Measurements from ENCODE around the gene IKZF1. TPM values are rescaled to one million over a fixed set of nuclear protein-coding genes. Genes with fewer than 3 reads are reported as not detected.

The IKZF1 gene
- total and polyA plus RNA-seq, 9 of the 15 experiments (the other 6 are each of a cell fraction or from before 2014, with no cell fraction given): 12.6 to 85.3 (median 44.7) TPM

DNA sequence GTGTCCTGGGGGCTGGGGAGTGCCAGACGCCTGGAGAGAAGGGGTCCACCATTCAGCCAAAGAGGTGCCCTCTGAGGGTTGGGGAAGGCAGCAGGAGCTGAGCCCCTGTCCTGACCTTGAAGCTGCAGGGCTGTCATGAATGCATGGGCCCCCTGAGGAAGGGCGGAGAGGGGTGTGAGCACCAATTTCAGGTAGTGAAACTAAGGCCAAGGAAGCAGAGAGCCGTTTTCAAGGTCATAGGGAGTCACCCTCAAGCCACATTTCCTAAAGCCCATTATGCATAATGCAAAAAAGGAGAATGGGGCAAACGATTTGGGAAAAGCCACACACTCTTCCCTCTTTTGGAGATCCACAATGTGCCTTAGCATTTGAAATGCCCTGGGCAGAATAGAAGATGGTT, 108.5 kb downstream of the IKZF1 start:
- intact Hi-C loops (cut with micrococcal nuclease): loop anchor here (10.0 kb wide), 1 partner anchor 558 kb away; no protein-coding TSS in a partner anchor
- H3K27me3 ChIP-seq (ENCODE audit: control insufficient read depth in 2 of 2, insufficient read depth in 2 of 2, low read length in 2 of 2): no peaks in the 10 kb centered on the region
- DNase-seq (ENCODE audit: extremely low read depth in 1 of 4, low spot score in 3 of 4): no peak
- ATAC-seq: no peak
- no peaks in the 10 kb centered on the region for H3K9me1 ChIP-seq (ENCODE audit: control insufficient read depth, insufficient read depth, low read length)
- no TSS peak for BruUV-seq (replicated peaks)
- ChIA-PET POLR2A (interaction anchor here (1.0 to 1.3 kb wide), 2 partner anchors 8 to 11 kb away, joined by 3 read pairs; no protein-coding TSS in a partner anchor), CTCF (ENCODE audit: low intra/inter-chr PET ratio) (no interaction called here)
- H3K4me3 ChIP-seq: no peak overlapping the region
- no peak overlapping the region for H3K4me2 ChIP-seq (ENCODE audit: insufficient read depth, low read length)
- no peak overlapping the region for H3K27ac ChIP-seq (ENCODE audit: extremely low read depth, low read depth, low read length)
- in situ Hi-C loops (cut with MboI): no loop called here
- H4K20me1 ChIP-seq (replicated peaks; ENCODE audit: control insufficient read depth, insufficient read depth, low read length): no peaks in the 10 kb centered on the region
- no peaks in the 10 kb centered on the region for H3K9me3 ChIP-seq (replicated peaks; ENCODE audit: control insufficient read depth, insufficient read depth, low read depth, low read length)
- H3K79me2 ChIP-seq (ENCODE audit: control insufficient read depth, insufficient read depth, low read length): no peaks in the 10 kb centered on the region
- 16% methylated on average over 4 of the region's 4 CpGs for WGBS (ENCODE audit: insufficient coverage, low coverage, missing lambda C conversion rate)
- H2AFZ ChIP-seq (ENCODE audit: low read depth, low read length): no peak overlapping the region
- H3K9ac ChIP-seq (ENCODE audit: insufficient read depth in 1 of 2, low read depth in 2 of 2, low read length in 2 of 2): peak overlapping the region in 1 of 2 experiments; percentile 56; a peak in 2 of 4 replicates
- FAIRE-seq: no peak
- H3K36me3 ChIP-seq (ENCODE audit: control insufficient read depth, insufficient read depth, low read length): no peaks in the 10 kb centered on the region
- no peaks in the 10 kb centered on the region for H3K4me1 ChIP-seq (replicated peaks in 1 of 2; ENCODE audit: control insufficient read depth in 2 of 2, insufficient read depth in 2 of 2, low read length in 2 of 2)
- TF ChIP-seq, protein P1, sequence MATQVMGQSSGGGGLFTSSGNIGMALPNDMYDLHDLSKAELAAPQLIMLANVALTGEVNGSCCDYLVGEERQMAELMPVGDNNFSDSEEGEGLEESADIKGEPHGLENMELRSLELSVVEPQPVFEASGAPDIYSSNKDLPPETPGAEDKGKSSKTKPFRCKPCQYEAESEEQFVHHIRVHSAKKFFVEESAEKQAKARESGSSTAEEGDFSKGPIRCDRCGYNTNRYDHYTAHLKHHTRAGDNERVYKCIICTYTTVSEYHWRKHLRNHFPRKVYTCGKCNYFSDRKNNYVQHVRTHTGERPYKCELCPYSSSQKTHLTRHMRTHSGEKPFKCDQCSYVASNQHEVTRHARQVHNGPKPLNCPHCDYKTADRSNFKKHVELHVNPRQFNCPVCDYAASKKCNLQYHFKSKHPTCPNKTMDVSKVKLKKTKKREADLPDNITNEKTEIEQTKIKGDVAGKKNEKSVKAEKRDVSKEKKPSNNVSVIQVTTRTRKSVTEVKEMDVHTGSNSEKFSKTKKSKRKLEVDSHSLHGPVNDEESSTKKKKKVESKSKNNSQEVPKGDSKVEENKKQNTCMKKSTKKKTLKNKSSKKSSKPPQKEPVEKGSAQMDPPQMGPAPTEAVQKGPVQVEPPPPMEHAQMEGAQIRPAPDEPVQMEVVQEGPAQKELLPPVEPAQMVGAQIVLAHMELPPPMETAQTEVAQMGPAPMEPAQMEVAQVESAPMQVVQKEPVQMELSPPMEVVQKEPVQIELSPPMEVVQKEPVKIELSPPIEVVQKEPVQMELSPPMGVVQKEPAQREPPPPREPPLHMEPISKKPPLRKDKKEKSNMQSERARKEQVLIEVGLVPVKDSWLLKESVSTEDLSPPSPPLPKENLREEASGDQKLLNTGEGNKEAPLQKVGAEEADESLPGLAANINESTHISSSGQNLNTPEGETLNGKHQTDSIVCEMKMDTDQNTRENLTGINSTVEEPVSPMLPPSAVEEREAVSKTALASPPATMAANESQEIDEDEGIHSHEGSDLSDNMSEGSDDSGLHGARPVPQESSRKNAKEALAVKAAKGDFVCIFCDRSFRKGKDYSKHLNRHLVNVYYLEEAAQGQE (IDR thresholded peaks at IDR 0.05; ENCODE audit: borderline replicate concordance): no peak
- TF ChIP-seq, protein P1 (CRISPR knock-in tag; IDR thresholded peaks at IDR 0.05; ENCODE audit: low read depth): no peak
- TF ChIP-seq ZNF311 (CRISPR knock-in tag; IDR thresholded peaks at IDR 0.05) (no peak), RB1 (IDR thresholded peaks at IDR 0.05; ENCODE audit: low read depth) (no peak), HMG20B (CRISPR knock-in tag; IDR thresholded peaks at IDR 0.05) (no peak), DACH1 (IDR thresholded peaks at IDR 0.05; ENCODE audit: partially characterized antibody) (no peak), ZNF143 (CRISPR knock-in tag; IDR thresholded peaks at IDR 0.05) (no peak)
- TF ChIP-seq, protein P2, sequence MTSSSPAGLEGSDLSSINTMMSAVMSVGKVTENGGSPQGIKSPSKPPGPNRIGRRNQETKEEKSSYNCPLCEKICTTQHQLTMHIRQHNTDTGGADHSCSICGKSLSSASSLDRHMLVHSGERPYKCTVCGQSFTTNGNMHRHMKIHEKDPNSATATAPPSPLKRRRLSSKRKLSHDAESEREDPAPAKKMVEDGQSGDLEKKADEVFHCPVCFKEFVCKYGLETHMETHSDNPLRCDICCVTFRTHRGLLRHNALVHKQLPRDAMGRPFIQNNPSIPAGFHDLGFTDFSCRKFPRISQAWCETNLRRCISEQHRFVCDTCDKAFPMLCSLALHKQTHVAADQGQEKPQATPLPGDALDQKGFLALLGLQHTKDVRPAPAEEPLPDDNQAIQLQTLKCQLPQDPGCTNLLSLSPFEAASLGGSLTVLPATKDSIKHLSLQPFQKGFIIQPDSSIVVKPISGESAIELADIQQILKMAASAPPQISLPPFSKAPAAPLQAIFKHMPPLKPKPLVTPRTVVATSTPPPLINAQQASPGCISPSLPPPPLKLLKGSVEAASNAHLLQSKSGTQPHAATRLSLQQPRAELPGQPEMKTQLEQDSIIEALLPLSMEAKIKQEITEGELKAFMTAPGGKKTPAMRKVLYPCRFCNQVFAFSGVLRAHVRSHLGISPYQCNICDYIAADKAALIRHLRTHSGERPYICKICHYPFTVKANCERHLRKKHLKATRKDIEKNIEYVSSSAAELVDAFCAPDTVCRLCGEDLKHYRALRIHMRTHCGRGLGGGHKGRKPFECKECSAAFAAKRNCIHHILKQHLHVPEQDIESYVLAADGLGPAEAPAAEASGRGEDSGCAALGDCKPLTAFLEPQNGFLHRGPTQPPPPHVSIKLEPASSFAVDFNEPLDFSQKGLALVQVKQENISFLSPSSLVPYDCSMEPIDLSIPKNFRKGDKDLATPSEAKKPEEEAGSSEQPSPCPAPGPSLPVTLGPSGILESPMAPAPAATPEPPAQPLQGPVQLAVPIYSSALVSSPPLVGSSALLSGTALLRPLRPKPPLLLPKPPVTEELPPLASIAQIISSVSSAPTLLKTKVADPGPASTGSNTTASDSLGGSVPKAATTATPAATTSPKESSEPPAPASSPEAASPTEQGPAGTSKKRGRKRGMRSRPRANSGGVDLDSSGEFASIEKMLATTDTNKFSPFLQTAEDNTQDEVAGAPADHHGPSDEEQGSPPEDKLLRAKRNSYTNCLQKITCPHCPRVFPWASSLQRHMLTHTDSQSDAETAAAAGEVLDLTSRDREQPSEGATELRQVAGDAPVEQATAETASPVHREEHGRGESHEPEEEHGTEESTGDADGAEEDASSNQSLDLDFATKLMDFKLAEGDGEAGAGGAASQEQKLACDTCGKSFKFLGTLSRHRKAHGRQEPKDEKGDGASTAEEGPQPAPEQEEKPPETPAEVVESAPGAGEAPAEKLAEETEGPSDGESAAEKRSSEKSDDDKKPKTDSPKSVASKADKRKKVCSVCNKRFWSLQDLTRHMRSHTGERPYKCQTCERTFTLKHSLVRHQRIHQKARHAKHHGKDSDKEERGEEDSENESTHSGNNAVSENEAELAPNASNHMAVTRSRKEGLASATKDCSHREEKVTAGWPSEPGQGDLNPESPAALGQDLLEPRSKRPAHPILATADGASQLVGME (CRISPR knock-in tag; IDR thresholded peaks at IDR 0.05): no peak
